ACC112 (cell line): ENCODE data around the gene MCHR1.
"Not testable (repeated sequence)": the region's sequence is repeated elsewhere in the genome, so short reads cannot be mapped to it uniquely, and the experiment has no call there.

ENCODE experiments used
- H2AFZ ChIP-seq: fragments of 200-600 bp; sonication (generic); one replicate; pipeline ENCODE4 v1.6.0; 2017; ENCODE audit warnings: antibody characterized with exemption, low read length; ENCODE audit not compliant: unreplicated experiment
- H3K27ac ChIP-seq: fragments of 200-600 bp; sonication (generic); 2 replicates; pipeline ENCODE4 v1.5.1; 2014; ENCODE audit warnings: low read depth, mild to moderate bottlenecking, antibody characterized with exemption, low read length, moderate library complexity
- H3K27me3 ChIP-seq: fragments of 200-600 bp; sonication (generic); 2 replicates; pipeline ENCODE4 v1.6.1; 2014; ENCODE audit warnings: mild to moderate bottlenecking, antibody characterized with exemption, low read length, moderate library complexity, mixed read lengths; ENCODE audit not compliant: insufficient read depth
- H3K36me3 ChIP-seq: fragments of 200-600 bp; sonication (generic); 2 replicates; pipeline ENCODE4 v1.6.1; 2016; ENCODE audit warnings: mild to moderate bottlenecking, antibody characterized with exemption, low read length, moderate library complexity, mixed read lengths; ENCODE audit not compliant: insufficient read depth
- H3K4me1 ChIP-seq: fragments of 200-600 bp; sonication (generic); one replicate; pipeline ENCODE4 v1.6.1; 2016; ENCODE audit warnings: low read length, mixed read lengths; ENCODE audit not compliant: insufficient read depth, unreplicated experiment, control insufficient read depth
- H3K4me3 ChIP-seq: fragments of 200-600 bp; sonication (generic); 2 replicates; pipeline ENCODE4 v1.5.1; 2014; ENCODE audit warnings: mild to moderate bottlenecking, low read depth, low read length
- H3K79me2 ChIP-seq: fragments of 200-600 bp; sonication (generic); one replicate; pipeline ENCODE4 v1.6.0; 2016; ENCODE audit warnings: low read length; ENCODE audit not compliant: control insufficient read depth, unreplicated experiment, insufficient read depth

The MCHR1 gene

DNA sequence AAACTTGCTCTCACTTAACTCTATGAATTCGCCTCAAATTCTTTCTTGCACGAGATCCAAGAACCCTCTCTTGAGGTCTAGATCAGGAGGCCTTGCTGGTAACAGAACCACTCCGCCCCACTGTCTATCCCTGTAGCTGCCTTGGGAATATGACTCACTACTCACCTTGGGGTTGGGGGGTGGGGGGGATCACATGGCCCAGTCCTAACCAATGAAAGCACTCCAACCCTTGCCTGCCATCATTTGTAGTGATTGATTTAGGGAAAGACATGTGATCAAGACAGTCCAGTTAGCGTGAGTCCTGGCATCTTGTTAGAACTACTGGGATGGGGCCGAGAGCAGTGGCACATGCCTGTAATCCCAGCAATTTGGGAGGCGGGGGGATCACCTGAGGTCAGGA is 38.0 kb upstream of the MCHR1 start:
- Histone ChIP-seq H3K27me3 (no peaks in the 10 kb centered on the region), H3K4me1 (no peaks in the 10 kb centered on the region), H3K27ac (no peak overlapping the region)

DNA sequence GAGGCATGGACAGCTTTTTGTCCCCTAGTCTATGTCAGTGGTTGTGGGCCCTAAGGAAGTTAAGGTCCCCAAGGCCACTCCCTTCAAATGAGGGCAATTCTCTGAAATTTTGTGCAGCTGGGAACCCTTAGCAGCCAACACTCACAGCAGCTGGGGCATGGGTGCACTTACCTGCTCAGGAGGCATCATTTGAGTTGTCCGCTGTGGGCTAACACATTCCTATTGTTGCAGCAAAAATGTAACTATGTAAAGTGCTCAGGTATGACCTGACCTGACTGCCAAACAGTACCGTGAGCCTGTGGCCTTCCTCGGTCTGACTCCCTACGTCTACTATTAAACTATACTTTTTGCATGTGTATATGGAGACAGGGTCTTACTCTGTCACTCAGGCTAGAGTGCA is 37.0 kb upstream of the MCHR1 start:
- Histone ChIP-seq H3K79me2 (no peaks in the 10 kb centered on the region), H3K27me3 (no peaks in the 10 kb centered on the region), H3K36me3 (no peaks in the 10 kb centered on the region), H3K27ac (no peak overlapping the region), H3K4me1 (no peaks in the 10 kb centered on the region), H2AFZ (no peak overlapping the region), H3K4me3 (no peak overlapping the region)

More for the DNA sequence above, 38.0 kb upstream of the MCHR1 start:
- no peak overlapping the region for H2AFZ ChIP-seq
- no peaks in the 10 kb centered on the region for H3K36me3 ChIP-seq
- no peak overlapping the region for H3K4me3 ChIP-seq
- H3K79me2 ChIP-seq: peaks cover under 1% of the 10 kb centered on the region

DNA sequence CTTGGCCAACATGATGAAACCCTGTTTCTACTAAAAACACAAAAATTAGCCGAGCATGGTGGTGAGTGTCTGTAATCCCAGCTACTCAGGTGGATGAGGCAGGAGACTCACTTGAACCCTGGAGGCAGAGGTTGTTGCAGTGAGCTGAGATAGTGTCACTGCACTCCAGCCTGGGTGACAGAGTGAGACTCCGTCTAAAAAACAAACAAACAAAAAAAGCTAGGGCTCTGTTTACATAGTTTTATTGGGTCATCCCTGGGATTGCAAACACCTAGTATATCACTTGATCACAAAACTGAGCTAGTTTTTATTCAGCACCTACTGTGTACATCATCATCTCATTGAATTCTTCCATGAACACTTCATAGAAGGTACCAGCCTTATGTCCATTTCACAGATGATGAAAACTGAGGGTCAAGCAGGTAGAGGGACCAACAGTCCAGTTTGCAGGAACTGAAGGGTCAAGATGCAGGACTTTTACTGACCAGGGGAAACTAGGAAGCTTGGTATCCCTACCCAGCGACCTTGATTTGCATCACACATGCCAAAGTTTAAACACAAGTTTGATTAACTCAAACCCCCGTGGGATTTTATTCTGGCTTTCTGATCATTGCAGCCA is 33.6 kb upstream of the MCHR1 start:
- Histone ChIP-seq H3K4me3 (no peak overlapping the region), H3K27me3 (no peaks in the 10 kb centered on the region), H3K4me1 (no peaks in the 10 kb centered on the region), H3K79me2 (no peaks in the 10 kb centered on the region), H2AFZ (peak overlapping the region; percentile 2), H3K27ac (no peak overlapping the region), H3K36me3 (no peaks in the 10 kb centered on the region)

DNA sequence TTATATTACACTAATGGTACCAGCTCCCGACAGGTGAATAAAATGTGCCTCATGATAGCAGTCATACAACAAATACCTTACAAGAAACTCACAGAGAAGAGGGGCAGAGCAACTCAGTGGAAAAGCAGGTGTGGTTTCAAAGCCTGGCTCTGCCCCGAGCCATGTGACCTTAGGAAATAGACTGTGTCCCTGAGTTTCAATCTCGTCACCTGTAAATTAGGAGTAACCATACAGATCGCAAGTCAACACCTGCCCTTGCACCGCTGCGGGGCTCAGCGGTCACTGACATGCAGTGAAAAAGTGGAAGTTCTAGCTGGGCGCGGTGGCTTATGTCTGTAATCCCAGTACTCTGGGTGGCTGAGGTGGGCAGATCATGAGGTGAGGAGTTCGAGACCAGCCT is 30.9 kb upstream of the MCHR1 start:
- H3K27ac ChIP-seq: no peak overlapping the region

DNA sequence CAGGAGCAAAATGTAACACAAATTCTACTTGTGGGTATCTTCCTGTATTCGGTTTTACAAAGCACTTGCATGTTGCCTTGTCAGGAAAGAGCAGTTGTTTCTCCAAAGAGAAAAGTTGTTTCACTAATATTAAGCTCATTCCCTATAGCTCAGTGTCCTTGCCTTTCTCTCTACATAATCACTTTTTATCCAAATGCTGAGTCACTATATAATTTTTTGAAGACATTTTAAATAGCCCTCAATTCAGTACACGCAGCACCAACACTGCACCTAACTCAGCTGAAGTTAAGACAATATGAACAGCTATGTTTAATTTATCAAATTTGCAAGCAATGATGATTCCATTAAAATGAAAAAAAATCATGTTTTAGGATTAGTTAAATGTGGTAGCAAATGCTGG is 28.2 kb upstream of the MCHR1 start:
- Histone ChIP-seq H3K4me1 (peaks cover 24% of the 10 kb centered on the region), H3K27ac (peak overlapping the region; percentile 96), H3K79me2 (no peaks in the 10 kb centered on the region), H3K27me3 (no peaks in the 10 kb centered on the region), H2AFZ (no peak overlapping the region), H3K36me3 (no peaks in the 10 kb centered on the region), H3K4me3 (peak overlapping the region; percentile 78)

More for the DNA sequence above, 30.9 kb upstream of the MCHR1 start:
- H3K36me3 ChIP-seq: no peaks in the 10 kb centered on the region
- no peak overlapping the region for H2AFZ ChIP-seq
- H3K4me1 ChIP-seq: peaks cover 14% of the 10 kb centered on the region
- no peaks in the 10 kb centered on the region for H3K27me3 ChIP-seq
- no peak overlapping the region for H3K4me3 ChIP-seq
- H3K79me2 ChIP-seq: no peaks in the 10 kb centered on the region

DNA sequence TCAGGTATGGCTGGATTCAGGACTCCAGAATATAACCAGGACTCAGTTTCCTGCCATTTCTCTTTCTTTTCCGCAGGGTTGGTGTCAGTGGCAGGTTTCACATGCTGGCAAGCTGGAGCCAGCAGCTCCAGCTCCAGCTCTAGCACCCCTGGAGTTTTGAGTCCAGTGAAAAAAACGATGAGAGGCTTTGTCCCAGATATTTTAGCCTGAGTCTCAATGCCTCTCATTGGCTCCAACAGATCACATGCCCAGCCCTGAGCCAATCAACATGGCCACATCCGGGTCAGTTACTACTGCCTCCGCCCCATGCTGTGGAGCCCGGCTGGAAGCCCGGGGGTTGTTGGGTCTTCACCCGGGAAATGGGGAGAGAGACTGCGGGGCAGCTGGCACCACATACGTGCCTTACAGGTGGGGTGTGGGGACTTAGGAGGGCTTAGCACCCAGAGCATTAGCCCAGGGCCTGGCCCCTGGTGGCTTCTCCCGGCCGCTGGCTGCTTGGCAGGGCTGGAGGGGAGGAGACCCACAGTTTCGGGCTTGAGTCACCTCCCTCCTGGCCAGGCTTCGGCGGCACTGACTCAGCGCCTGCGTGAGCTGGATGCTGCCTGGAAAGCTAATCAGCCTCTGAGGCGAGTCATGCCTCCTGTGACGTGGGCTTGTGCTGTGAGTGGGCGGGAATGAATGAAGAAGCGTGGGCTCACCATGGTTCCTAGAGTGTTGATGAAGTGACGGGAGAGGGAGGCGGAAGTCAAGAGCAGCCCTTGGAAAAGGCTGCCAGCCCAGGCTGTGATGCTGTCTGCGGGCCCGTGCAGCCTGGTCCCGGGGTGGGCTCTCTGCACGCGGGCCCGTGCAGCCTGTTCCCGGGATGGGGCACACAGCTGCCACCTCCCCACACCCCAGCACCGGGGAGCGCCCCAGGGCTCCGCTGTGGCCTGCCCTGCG is 27.5 kb upstream of the MCHR1 start:
- H3K4me3 ChIP-seq: peak overlapping the region; percentile 78
- H3K79me2 ChIP-seq: no peaks in the 10 kb centered on the region
- H3K27ac ChIP-seq: peak overlapping the region; percentile 96
- H3K36me3 ChIP-seq: no peaks in the 10 kb centered on the region
- H3K27me3 ChIP-seq: no peaks in the 10 kb centered on the region
- H3K4me1 ChIP-seq: peaks cover 24% of the 10 kb centered on the region
- H2AFZ ChIP-seq: peak overlapping the region; percentile 49

DNA sequence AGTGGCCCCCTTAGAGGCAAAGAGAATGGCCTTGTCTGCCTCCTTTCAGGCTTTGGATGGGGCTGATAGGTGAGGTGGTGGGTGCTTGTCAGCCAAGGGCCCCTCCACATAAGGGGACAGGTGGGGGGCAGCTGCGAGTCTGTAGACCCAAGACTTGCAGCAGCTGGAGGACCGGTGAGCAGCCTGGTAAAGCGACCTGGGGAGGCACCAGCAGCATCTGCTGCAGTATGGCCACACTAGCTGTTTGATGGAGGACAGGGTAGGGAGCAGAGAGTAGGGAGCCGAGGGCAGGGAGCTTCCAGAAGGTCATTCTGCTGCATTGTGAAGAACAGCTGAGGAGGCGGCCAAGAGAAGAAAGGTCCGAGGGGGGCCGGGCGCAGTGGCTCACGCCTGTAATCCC is 25.9 kb upstream of the MCHR1 start:
- H3K4me3 ChIP-seq: no peak overlapping the region
- no peaks in the 10 kb centered on the region for H3K79me2 ChIP-seq
- H3K27me3 ChIP-seq: no peaks in the 10 kb centered on the region
- H3K27ac ChIP-seq: no peak overlapping the region
- H3K36me3 ChIP-seq: no peaks in the 10 kb centered on the region
- H2AFZ ChIP-seq: no peak overlapping the region
- H3K4me1 ChIP-seq: peaks cover 24% of the 10 kb centered on the region

DNA sequence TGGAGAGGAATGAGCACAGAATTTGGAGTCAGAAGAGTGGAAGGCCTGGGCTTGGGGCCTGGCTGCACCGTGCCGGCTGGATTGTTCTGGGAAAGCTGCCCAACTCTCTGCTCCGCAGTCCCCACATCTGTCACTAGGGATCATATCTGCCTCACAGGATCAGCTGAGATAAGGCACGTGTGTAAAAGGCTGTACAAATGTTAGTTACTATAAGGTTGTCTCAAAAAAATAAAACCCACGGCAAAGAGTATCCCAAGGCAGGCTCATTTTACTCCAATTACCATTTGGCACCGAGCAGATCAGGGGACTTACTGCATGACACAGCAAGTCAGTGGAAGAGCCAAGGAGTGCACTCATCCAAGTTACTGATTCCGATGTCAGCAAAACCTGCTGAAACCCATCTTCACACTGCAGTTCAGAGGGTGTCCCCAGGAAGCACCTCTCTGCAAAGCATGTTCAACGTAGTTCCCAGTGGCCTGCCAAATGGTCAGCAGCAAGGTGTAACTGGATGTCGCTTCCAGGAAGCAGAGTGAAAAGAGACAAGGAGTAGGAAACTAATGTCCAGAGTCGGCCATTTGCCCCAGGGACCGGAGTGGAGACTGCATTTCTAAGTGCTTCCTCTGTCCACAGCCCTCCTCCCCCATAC is 24.6 kb upstream of the MCHR1 start:
- H3K4me3 ChIP-seq: peak overlapping the region; percentile 25; the same call in 1 of the 2 replicates
- peak overlapping the region; percentile 81 for H2AFZ ChIP-seq
- no peaks in the 10 kb centered on the region for H3K27me3 ChIP-seq
- H3K79me2 ChIP-seq: no peaks in the 10 kb centered on the region
- H3K4me1 ChIP-seq: peaks cover 24% of the 10 kb centered on the region
- H3K27ac ChIP-seq: peak overlapping the region; percentile 68
- no peaks in the 10 kb centered on the region for H3K36me3 ChIP-seq

DNA sequence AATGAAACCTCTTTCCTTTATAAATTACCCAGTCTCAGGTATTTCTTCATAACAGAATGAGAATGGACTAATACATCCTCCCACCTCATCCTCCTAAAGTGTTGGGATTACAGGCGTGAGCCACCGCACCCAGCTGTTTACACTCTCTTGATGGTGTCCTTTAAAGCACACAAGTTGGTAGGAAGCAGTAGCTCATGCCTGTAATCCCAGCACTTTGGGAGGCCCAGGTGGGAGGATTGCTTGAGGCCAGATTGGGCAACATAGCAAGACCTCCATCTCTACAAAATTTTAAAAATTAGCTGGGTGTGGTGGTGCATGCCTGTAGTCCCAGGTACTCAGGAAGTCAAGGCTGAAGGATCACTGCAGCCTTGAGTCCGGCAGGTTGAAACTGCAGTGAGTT is 23.3 kb upstream of the MCHR1 start:
- H2AFZ ChIP-seq, H3K4me3 ChIP-seq, H3K79me2 ChIP-seq, H3K27ac ChIP-seq, H3K27me3 ChIP-seq, H3K36me3 ChIP-seq: not testable (repeated sequence)
- peaks cover 23% of the 10 kb centered on the region for H3K4me1 ChIP-seq

DNA sequence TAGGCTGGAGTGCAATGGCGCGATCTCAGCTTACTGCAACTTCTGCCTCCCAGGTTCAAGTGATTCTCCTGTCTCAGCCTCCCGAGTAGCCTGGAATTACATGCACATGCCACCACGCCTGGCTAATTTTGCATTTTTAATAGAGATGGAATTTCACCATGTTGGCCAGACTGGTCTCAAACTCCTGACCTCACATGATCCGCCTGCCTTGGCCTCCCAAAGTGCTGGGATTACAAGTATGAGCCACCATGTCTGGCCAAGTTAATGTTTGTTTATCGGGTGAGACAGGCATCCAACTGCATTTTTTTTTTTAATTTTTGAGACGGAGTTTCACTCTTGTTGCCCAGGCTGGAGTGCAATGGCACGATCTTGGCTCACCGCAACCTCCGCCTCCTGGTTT is 22.6 kb upstream of the MCHR1 start:
- not testable (repeated sequence) for H2AFZ ChIP-seq, H3K36me3 ChIP-seq, H3K79me2 ChIP-seq

More for the DNA sequence above, 22.6 kb upstream of the MCHR1 start:
- H3K27ac ChIP-seq, H3K27me3 ChIP-seq, H3K4me3 ChIP-seq: not testable (repeated sequence)
- H3K4me1 ChIP-seq: peaks cover 17% of the 10 kb centered on the region
